HepG2 (cell line): Measurements from ENCODE around the gene ACD. TPM values are rescaled to one million over a fixed set of nuclear protein-coding genes. Genes with fewer than 3 reads are reported as not detected.

Source experiments
- DR1 ChIP-seq: sonication (generic); formaldehyde crosslinking; IDR thresholded peaks from 2 replicates; pipeline ENCODE4 v1.8.0; 2021; ENCODE audit warnings: mild to moderate bottlenecking, missing genetic modification reagents, inconsistent platforms
- FOXO4 ChIP-seq: sonication (generic); formaldehyde crosslinking; conservative IDR thresholded peaks from 2 replicates; pipeline ENCODE4 v1.8.1; 2023; ENCODE audit warnings: missing genetic modification reagents
- GLI4 ChIP-seq: sonication (generic); formaldehyde crosslinking; IDR thresholded peaks from 2 replicates; pipeline ENCODE4 v1.5.1; 2020; ENCODE audit warnings: missing genetic modification reagents, mild to moderate bottlenecking, moderate library complexity, borderline replicate concordance
- SNAI1 ChIP-seq: sonication (generic); formaldehyde crosslinking; IDR thresholded peaks from 2 replicates; pipeline ENCODE4 v1.5.0; 2020; ENCODE audit warnings: mild to moderate bottlenecking, missing genetic modification reagents, borderline replicate concordance
- STAT5B ChIP-seq: sonication (generic); formaldehyde crosslinking; IDR thresholded peaks from 2 replicates; pipeline ENCODE4 v1.4.0; 2020; ENCODE audit warnings: missing genetic modification reagents
- THYN1 ChIP-seq: sonication (generic); formaldehyde crosslinking; IDR thresholded peaks from 2 replicates; pipeline ENCODE4 v1.8.1; 2023; ENCODE audit warnings: low read depth, mild to moderate bottlenecking, moderate library complexity, missing genetic modification reagents, borderline replicate concordance
- ZNF263 ChIP-seq: sonication (generic); formaldehyde crosslinking; IDR thresholded peaks from 2 replicates; pipeline ENCODE4 v1.4.0; 2020; ENCODE audit warnings: missing genetic modification reagents
- ZNF503 ChIP-seq: sonication (generic); formaldehyde crosslinking; IDR thresholded peaks from 2 replicates; pipeline ENCODE4 v1.4.0; 2020; ENCODE audit warnings: missing genetic modification reagents
- ZNF589 ChIP-seq: sonication (generic); formaldehyde crosslinking; conservative IDR thresholded peaks from 2 replicates; pipeline ENCODE4 v1.8.0; 2022; ENCODE audit warnings: mild to moderate bottlenecking, moderate library complexity, missing genetic modification reagents
- ZNF724P ChIP-seq: sonication (generic); formaldehyde crosslinking; IDR thresholded peaks from 2 replicates; pipeline ENCODE4 v1.8.0; 2022; ENCODE audit warnings: missing genetic modification reagents, borderline replicate concordance
- polyA plus RNA-seq, 8 experiments: library from polyadenylated mRNA; depleted of rRNA in 3 of 8; stranded (reverse) in 7 of 8; unstranded in 1 of 8; fragments of >200 nt; fragmentation: Illumina TruSeq in 4 of 8; extraction: Trizol in 4 of 8; gene quantifications; 2 replicates each; pipeline versions ENCODE4 v1.2.1 to v1.2.3, GENCODE V29; 2011 to 2016; ENCODE audit warnings: low read depth in 4 of 8, missing spikeins in 1 of 8, mixed read lengths in 1 of 8; ENCODE audit not compliant: insufficient read depth in 1 of 8
- total RNA-seq, 5 experiments: library from RNA; depleted of rRNA; stranded (reverse); fragments of >200 nt; fragmentation: Illumina TruSeq; extraction: Trizol; gene quantifications; 2 replicates each; pipeline ENCODE4 v1.2.3, GENCODE V29; 2016; ENCODE audit warnings: low read depth in 1 of 5
- TF ChIP-seq, protein P1 (sequence below): sonication (generic); formaldehyde crosslinking; IDR thresholded peaks from 2 replicates; pipeline ENCODE4; 2020; ENCODE audit warnings: missing genetic modification reagents, mild to moderate bottlenecking, borderline replicate concordance
- TF ChIP-seq, protein P2 (sequence below): sonication (generic); formaldehyde crosslinking; IDR thresholded peaks from 2 replicates; pipeline ENCODE4 v1.4.0; 2020; ENCODE audit warnings: mild to moderate bottlenecking, missing genetic modification reagents

Gene ACD
- total and polyA plus RNA-seq, 2 of the 13 experiments (the other 11 are each of a cell fraction or from before 2014, with no cell fraction given), result 32.6 to 38.3 TPM

GRCh38 chr16:67666032-67666551, 6.0 kb upstream of the ACD start (continued):
- TF ChIP-seq, protein P1, sequence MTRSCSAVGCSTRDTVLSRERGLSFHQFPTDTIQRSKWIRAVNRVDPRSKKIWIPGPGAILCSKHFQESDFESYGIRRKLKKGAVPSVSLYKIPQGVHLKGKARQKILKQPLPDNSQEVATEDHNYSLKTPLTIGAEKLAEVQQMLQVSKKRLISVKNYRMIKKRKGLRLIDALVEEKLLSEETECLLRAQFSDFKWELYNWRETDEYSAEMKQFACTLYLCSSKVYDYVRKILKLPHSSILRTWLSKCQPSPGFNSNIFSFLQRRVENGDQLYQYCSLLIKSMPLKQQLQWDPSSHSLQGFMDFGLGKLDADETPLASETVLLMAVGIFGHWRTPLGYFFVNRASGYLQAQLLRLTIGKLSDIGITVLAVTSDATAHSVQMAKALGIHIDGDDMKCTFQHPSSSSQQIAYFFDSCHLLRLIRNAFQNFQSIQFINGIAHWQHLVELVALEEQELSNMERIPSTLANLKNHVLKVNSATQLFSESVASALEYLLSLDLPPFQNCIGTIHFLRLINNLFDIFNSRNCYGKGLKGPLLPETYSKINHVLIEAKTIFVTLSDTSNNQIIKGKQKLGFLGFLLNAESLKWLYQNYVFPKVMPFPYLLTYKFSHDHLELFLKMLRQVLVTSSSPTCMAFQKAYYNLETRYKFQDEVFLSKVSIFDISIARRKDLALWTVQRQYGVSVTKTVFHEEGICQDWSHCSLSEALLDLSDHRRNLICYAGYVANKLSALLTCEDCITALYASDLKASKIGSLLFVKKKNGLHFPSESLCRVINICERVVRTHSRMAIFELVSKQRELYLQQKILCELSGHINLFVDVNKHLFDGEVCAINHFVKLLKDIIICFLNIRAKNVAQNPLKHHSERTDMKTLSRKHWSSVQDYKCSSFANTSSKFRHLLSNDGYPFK (CRISPR knock-in tag), result peak; percentile 30; the same call in 1 of the 2 replicates
- TF ChIP-seq STAT5B, result no peak
- TF ChIP-seq ZNF724P (CRISPR knock-in tag), result peak; percentile 58; the same call in 1 of the 2 replicates
- TF ChIP-seq, protein P2, sequence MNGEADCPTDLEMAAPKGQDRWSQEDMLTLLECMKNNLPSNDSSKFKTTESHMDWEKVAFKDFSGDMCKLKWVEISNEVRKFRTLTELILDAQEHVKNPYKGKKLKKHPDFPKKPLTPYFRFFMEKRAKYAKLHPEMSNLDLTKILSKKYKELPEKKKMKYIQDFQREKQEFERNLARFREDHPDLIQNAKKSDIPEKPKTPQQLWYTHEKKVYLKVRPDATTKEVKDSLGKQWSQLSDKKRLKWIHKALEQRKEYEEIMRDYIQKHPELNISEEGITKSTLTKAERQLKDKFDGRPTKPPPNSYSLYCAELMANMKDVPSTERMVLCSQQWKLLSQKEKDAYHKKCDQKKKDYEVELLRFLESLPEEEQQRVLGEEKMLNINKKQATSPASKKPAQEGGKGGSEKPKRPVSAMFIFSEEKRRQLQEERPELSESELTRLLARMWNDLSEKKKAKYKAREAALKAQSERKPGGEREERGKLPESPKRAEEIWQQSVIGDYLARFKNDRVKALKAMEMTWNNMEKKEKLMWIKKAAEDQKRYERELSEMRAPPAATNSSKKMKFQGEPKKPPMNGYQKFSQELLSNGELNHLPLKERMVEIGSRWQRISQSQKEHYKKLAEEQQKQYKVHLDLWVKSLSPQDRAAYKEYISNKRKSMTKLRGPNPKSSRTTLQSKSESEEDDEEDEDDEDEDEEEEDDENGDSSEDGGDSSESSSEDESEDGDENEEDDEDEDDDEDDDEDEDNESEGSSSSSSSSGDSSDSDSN, result peak; percentile 93
- TF ChIP-seq GLI4 (CRISPR knock-in tag), result no peak
- TF ChIP-seq ZNF263 (CRISPR knock-in tag), result no peak
- no peak; the same call in 1 of the 2 replicates for TF ChIP-seq DR1 (CRISPR knock-in tag)
- TF ChIP-seq FOXO4 (CRISPR knock-in tag), result 0 out of 2 replicates have a peak, but pooled peaks have one; percentile 71
- TF ChIP-seq ZNF503 (CRISPR knock-in tag), result 0 out of 2 replicates have a peak, but pooled peaks have one; percentile 42
- TF ChIP-seq ZNF589 (CRISPR knock-in tag), result 0 out of 2 replicates have a peak, but pooled peaks have one; percentile 49
- TF ChIP-seq SNAI1 (CRISPR knock-in tag), result peak; percentile 86
- TF ChIP-seq THYN1, result no peak
